Measurements from ENCODE around the gene DDX31. TPM values are rescaled to one million over a fixed set of nuclear protein-coding genes. Genes with fewer than 3 reads are reported as not detected.

DDX31 gene
- total RNA-seq (2021) (24.0 to 26.2 TPM (median 24.7 TPM) in 3 replicates), Bru-seq, nascent RNA (percentile 81 among the genes with signal in this experiment)
- long read RNA-seq, experiment 1, full-length matches to known transcripts = 33 of 73 reads
- long read RNA-seq, experiment 1, partial matches to known transcripts = 6 of 73 reads
- long read RNA-seq, experiment 1, other reads (novel, unspliced or antisense) = 34 of 73 reads
- long read RNA-seq, experiment 2, full-length matches to known transcripts = 6 of 25 reads
- long read RNA-seq, experiment 2, partial matches to known transcripts = 9 of 25 reads
- long read RNA-seq, experiment 2, other reads (novel, unspliced or antisense) = 10 of 25 reads
- long read RNA-seq, experiment 3, full-length matches to known transcripts = 5 of 12 reads
- long read RNA-seq, experiment 3, partial matches to known transcripts = 1 of 12 reads
- long read RNA-seq, experiment 3, other reads (novel, unspliced or antisense) = 6 of 12 reads

DNA sequence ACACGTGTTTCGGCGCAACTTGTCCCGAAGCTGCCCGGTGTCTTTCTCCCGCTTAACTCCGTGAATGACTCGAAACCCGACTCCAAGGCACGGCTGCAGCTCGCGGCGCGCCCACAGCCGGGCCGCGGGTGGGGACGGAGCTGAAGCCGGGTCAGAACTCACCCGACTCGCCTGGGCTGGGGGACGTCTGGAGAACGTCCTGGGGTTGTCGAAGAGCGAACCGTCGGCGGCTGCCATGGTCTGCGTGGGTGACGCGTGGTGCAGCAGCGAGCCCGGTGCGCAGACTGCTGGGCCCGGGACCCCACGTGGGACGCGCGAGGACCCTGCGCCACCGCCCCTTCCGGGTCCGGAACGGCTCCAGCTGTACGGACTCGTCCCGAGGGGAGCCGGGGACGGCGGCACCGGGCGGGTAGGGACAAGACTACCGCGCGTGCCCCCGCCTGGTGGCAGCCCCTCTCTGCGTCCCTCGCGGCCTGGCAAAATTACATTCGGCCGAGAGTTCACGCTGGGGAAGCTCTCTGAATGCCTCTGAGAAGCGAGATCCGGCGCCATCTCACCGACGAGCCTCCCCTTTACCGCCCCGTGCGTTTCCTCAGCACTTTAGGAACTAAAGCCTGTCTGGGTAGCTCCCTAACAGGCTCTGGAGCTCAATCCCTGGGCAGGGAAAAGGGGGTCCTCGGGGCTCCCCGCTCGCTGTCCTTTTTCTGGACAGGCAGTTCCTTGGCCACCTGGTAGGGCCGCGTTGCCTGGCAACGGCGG, at the start of gene DDX31:
TSS of gene DDX31 (minus strand) at position 286 of the 759 bp plus-strand sequence. CDS start at position 237, 49 bp downstream.
- H3K27ac Mint-ChIP-seq = peak within 1 kb of the TSS; percentile 91
- peaks cover 7% of the 10 kb centered on the region for H3K36me3 Mint-ChIP-seq
- H3K4me3 Mint-ChIP-seq = peak within 1 kb of the TSS; percentile 91
- H3K4me1 Mint-ChIP-seq = peaks cover 46% of the 10 kb centered on the region
- no peaks in the 10 kb centered on the region for H3K27me3 Mint-ChIP-seq (ENCODE audit: low read depth)
- ChIA-PET CTCF (interaction anchor here (0.6 to 2.3 kb wide), 11 partner anchors 25 to 484 kb away, joined by 3 to 12 read pairs (median 4); no protein-coding TSS in a partner anchor), POLR2A (interaction anchor here (0.5 to 2.2 kb wide), 4 partner anchors 35 to 137 kb away, joined by 3 to 7 read pairs (median 4); no protein-coding TSS in a partner anchor)
- ATAC-seq (peak; percentile 56), DNase-seq (ENCODE audit: low spot score) (peak; percentile 81)
- no peaks in the 10 kb centered on the region for H3K9me3 Mint-ChIP-seq
- TF ChIP-seq FOXJ3 (CRISPR knock-in tag; IDR thresholded peaks at IDR 0.05; ENCODE audit: borderline replicate concordance) = no peak
- TF ChIP-seq TEAD4 (CRISPR knock-in tag; IDR thresholded peaks at IDR 0.05) = 0 out of 2 replicates have a peak, but pooled peaks have one; percentile 4
- TF ChIP-seq, protein P1, sequence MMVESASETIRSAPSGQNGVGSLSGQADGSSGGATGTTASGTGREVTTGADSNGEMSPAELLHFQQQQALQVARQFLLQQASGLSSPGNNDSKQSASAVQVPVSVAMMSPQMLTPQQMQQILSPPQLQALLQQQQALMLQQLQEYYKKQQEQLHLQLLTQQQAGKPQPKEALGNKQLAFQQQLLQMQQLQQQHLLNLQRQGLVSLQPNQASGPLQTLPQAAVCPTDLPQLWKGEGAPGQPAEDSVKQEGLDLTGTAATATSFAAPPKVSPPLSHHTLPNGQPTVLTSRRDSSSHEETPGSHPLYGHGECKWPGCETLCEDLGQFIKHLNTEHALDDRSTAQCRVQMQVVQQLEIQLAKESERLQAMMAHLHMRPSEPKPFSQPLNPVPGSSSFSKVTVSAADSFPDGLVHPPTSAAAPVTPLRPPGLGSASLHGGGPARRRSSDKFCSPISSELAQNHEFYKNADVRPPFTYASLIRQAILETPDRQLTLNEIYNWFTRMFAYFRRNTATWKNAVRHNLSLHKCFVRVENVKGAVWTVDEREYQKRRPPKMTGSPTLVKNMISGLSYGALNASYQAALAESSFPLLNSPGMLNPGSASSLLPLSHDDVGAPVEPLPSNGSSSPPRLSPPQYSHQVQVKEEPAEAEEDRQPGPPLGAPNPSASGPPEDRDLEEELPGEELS (CRISPR knock-in tag; IDR thresholded peaks at IDR 0.05) = peak; percentile 82; the same call in 1 of the 2 replicates
- TF ChIP-seq, protein P2, sequence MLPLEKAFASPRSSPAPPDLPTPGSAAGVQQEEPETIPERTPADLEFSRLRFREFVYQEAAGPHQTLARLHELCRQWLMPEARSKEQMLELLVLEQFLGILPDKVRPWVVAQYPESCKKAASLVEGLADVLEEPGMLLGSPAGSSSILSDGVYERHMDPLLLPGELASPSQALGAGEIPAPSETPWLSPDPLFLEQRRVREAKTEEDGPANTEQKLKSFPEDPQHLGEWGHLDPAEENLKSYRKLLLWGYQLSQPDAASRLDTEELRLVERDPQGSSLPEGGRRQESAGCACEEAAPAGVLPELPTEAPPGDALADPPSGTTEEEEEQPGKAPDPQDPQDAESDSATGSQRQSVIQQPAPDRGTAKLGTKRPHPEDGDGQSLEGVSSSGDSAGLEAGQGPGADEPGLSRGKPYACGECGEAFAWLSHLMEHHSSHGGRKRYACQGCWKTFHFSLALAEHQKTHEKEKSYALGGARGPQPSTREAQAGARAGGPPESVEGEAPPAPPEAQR (CRISPR knock-in tag; IDR thresholded peaks at IDR 0.05) = no peak
- TF ChIP-seq FOXK1 (CRISPR knock-in tag; IDR thresholded peaks at IDR 0.05) = peak; percentile 81
- peak; percentile 91; the same call in 1 of the 2 replicates for TF ChIP-seq CREB1 (CRISPR knock-in tag; IDR thresholded peaks at IDR 0.05)
- TF ChIP-seq, protein P3, sequence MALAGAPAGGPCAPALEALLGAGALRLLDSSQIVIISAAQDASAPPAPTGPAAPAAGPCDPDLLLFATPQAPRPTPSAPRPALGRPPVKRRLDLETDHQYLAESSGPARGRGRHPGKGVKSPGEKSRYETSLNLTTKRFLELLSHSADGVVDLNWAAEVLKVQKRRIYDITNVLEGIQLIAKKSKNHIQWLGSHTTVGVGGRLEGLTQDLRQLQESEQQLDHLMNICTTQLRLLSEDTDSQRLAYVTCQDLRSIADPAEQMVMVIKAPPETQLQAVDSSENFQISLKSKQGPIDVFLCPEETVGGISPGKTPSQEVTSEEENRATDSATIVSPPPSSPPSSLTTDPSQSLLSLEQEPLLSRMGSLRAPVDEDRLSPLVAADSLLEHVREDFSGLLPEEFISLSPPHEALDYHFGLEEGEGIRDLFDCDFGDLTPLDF (CRISPR knock-in tag; IDR thresholded peaks at IDR 0.05) = peak; percentile 64; the same call in 1 of the 2 replicates
- peak; percentile 54; the same call in 1 of the 2 replicates for TF ChIP-seq ETV6 (CRISPR knock-in tag; IDR thresholded peaks at IDR 0.05)
- peak; percentile 60 for TF ChIP-seq NR2C2 (CRISPR knock-in tag; IDR thresholded peaks at IDR 0.05)
- TF ChIP-seq GABPB1 (CRISPR knock-in tag; IDR thresholded peaks at IDR 0.05) = no peak; the same call in 1 of the 2 replicates
- TF ChIP-seq, protein P4, sequence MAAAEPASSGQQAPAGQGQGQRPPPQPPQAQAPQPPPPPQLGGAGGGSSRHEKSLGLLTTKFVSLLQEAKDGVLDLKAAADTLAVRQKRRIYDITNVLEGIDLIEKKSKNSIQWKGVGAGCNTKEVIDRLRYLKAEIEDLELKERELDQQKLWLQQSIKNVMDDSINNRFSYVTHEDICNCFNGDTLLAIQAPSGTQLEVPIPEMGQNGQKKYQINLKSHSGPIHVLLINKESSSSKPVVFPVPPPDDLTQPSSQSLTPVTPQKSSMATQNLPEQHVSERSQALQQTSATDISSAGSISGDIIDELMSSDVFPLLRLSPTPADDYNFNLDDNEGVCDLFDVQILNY (CRISPR knock-in tag; IDR thresholded peaks at IDR 0.05) = peak; percentile 7; the same call in 1 of the 2 replicates
- TF ChIP-seq, protein P5, sequence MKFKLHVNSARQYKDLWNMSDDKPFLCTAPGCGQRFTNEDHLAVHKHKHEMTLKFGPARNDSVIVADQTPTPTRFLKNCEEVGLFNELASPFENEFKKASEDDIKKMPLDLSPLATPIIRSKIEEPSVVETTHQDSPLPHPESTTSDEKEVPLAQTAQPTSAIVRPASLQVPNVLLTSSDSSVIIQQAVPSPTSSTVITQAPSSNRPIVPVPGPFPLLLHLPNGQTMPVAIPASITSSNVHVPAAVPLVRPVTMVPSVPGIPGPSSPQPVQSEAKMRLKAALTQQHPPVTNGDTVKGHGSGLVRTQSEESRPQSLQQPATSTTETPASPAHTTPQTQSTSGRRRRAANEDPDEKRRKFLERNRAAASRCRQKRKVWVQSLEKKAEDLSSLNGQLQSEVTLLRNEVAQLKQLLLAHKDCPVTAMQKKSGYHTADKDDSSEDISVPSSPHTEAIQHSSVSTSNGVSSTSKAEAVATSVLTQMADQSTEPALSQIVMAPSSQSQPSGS (CRISPR knock-in tag; IDR thresholded peaks at IDR 0.05; ENCODE audit: borderline replicate concordance, low read depth) = no peak
- peak; percentile 84; the same call in 1 of the 2 replicates for TF ChIP-seq ZNF232 (CRISPR knock-in tag; IDR thresholded peaks at IDR 0.05)
- 0 out of 2 replicates have a peak, but pooled peaks have one; percentile 63 for TF ChIP-seq TCF7 (CRISPR knock-in tag; IDR thresholded peaks at IDR 0.05; ENCODE audit: low read depth)
- TF ChIP-seq GTF2I (CRISPR knock-in tag; conservative IDR thresholded peaks at IDR 0.05) = no peak
- 0 out of 2 replicates have a peak, but pooled peaks have one; percentile 50 for TF ChIP-seq ESRRA (CRISPR knock-in tag; IDR thresholded peaks at IDR 0.05; ENCODE audit: borderline replicate concordance)
- TF ChIP-seq SMAD4 (CRISPR knock-in tag; IDR thresholded peaks at IDR 0.05) = peak; percentile 19; the same call in 1 of the 2 replicates
- TF ChIP-seq, protein P6, sequence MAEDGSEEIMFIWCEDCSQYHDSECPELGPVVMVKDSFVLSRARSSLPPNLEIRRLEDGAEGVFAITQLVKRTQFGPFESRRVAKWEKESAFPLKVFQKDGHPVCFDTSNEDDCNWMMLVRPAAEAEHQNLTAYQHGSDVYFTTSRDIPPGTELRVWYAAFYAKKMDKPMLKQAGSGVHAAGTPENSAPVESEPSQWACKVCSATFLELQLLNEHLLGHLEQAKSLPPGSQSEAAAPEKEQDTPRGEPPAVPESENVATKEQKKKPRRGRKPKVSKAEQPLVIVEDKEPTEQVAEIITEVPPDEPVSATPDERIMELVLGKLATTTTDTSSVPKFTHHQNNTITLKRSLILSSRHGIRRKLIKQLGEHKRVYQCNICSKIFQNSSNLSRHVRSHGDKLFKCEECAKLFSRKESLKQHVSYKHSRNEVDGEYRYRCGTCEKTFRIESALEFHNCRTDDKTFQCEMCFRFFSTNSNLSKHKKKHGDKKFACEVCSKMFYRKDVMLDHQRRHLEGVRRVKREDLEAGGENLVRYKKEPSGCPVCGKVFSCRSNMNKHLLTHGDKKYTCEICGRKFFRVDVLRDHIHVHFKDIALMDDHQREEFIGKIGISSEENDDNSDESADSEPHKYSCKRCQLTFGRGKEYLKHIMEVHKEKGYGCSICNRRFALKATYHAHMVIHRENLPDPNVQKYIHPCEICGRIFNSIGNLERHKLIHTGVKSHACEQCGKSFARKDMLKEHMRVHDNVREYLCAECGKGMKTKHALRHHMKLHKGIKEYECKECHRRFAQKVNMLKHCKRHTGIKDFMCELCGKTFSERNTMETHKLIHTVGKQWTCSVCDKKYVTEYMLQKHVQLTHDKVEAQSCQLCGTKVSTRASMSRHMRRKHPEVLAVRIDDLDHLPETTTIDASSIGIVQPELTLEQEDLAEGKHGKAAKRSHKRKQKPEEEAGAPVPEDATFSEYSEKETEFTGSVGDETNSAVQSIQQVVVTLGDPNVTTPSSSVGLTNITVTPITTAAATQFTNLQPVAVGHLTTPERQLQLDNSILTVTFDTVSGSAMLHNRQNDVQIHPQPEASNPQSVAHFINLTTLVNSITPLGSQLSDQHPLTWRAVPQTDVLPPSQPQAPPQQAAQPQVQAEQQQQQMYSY (CRISPR knock-in tag; IDR thresholded peaks at IDR 0.05) = 0 out of 2 replicates have a peak, but pooled peaks have one; percentile 28
- 0 out of 2 replicates have a peak, but pooled peaks have one; percentile 87 for TF ChIP-seq ZNF219 (CRISPR knock-in tag; IDR thresholded peaks at IDR 0.05; ENCODE audit: borderline replicate concordance)
- peak; percentile 93 for TF ChIP-seq FOXP1 (CRISPR knock-in tag; IDR thresholded peaks at IDR 0.05; ENCODE audit: borderline replicate concordance)
- TF ChIP-seq, protein P7, sequence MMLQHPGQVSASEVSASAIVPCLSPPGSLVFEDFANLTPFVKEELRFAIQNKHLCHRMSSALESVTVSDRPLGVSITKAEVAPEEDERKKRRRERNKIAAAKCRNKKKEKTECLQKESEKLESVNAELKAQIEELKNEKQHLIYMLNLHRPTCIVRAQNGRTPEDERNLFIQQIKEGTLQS (CRISPR knock-in tag; conservative IDR thresholded peaks at IDR 0.05) = 0 out of 2 replicates have a peak, but pooled peaks have one; percentile 43
- TF ChIP-seq SOX15 (CRISPR knock-in tag; IDR thresholded peaks at IDR 0.05) = no peak

All from WTC11 (cell line).